ENCODE data around the gene SLC25A43.

DNA sequence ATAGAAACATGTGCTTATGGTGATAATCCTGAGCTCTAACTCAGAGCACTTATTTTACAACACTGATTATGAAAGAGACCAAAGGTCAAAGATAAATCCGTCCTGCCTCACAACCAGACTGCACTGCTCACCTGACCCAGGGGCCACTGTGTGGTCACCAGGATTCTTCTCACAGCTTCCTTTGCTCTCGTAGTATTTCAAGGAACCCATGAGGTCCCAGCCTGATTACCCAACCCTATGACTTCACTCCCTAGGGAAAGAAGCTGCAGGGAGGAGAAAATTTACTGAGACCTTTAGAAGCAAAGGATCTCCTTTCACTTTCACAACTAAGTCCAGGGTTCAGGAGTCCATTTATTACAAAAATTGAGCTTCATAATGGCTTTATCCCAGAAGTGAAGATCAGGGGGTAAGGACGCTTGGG is 78.7 kb downstream of the SLC25A43 start:
- TF ChIP-seq, protein P1, sequence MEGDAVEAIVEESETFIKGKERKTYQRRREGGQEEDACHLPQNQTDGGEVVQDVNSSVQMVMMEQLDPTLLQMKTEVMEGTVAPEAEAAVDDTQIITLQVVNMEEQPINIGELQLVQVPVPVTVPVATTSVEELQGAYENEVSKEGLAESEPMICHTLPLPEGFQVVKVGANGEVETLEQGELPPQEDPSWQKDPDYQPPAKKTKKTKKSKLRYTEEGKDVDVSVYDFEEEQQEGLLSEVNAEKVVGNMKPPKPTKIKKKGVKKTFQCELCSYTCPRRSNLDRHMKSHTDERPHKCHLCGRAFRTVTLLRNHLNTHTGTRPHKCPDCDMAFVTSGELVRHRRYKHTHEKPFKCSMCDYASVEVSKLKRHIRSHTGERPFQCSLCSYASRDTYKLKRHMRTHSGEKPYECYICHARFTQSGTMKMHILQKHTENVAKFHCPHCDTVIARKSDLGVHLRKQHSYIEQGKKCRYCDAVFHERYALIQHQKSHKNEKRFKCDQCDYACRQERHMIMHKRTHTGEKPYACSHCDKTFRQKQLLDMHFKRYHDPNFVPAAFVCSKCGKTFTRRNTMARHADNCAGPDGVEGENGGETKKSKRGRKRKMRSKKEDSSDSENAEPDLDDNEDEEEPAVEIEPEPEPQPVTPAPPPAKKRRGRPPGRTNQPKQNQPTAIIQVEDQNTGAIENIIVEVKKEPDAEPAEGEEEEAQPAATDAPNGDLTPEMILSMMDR (IDR thresholded peaks at IDR 0.05; ENCODE audit: poor library complexity): no peak
- TF ChIP-seq EZH2 (IDR thresholded peaks at IDR 0.05; ENCODE audit: borderline replicate concordance) (no peak), EZH2phosphoT487 (IDR thresholded peaks at IDR 0.05; ENCODE audit: low read depth, severe bottlenecking, unreplicated experiment) (no peak)
